ENCODE data around the gene OTULIN.
A peak's percentile ranks its signal among the peaks of the same experiment; 100 is the strongest.

The OTULIN gene

DNA sequence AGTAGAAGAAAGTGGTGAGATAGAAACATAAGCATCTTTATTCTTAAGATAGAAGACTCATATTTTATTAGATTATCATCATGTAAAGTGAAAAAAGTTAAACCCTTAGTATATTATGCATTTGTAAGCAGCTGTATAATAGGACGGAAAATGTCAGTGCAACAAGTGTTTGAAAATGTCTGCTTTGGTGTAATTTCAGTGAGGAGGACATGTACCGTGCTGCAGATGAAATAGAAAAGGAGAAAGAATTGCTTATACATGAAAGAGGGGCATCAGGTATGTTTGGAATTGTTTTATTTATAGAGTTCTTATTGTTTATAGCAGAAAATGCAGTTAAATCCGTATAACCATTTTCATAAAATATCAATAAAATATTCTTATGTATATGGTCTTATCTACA lies 8.9 kb downstream of the OTULIN start:
- H3K36me3 ChIP-seq (ENCODE audit: control insufficient read depth in 2 of 2, insufficient read depth in 1 of 2, low read length in 2 of 2) = peaks cover 10 to 12% of the 10 kb centered on the region in 2 experiments
- no peak overlapping the region for H3K4me3 ChIP-seq (ENCODE audit: low read depth, low read length)
- no peaks in the 10 kb centered on the region for H3K9me3 ChIP-seq (ENCODE audit: control insufficient read depth, insufficient read depth, low read depth, low read length)
- POLR2A ChIA-PET = no interaction called here
- peaks cover 11% of the 10 kb centered on the region for H3K4me1 ChIP-seq (ENCODE audit: control insufficient read depth, insufficient read depth, low read length)
- TF ChIP-seq SCRT2 (tag by site-specific recombination; IDR thresholded peaks at IDR 0.05) = peak; percentile 85
- TF ChIP-seq WT1 (tag by site-specific recombination; IDR thresholded peaks at IDR 0.05) = no peak
- TF ChIP-seq, protein P1, sequence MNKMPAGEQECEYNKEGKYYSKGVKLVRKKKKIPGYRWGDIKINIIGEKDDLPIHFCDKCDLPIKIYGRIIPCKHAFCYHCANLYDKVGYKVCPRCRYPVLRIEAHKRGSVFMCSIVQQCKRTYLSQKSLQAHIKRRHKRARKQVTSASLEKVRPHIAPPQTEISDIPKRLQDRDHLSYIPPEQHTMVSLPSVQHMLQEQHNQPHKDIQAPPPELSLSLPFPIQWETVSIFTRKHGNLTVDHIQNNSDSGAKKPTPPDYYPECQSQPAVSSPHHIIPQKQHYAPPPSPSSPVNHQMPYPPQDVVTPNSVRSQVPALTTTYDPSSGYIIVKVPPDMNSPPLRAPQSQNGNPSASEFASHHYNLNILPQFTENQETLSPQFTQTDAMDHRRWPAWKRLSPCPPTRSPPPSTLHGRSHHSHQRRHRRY (tag by site-specific recombination; IDR thresholded peaks at IDR 0.05) = no peak
- TF ChIP-seq ZNF530 (tag by site-specific recombination; IDR thresholded peaks at IDR 0.05; ENCODE audit: low read depth) = no peak
- no peak for TF ChIP-seq ZNF626 (tag by site-specific recombination; IDR thresholded peaks at IDR 0.05)
- no peak for TF ChIP-seq ZNF16 (tag by site-specific recombination; IDR thresholded peaks at IDR 0.05; ENCODE audit: low read depth)
- TF ChIP-seq SCRT1 (tag by site-specific recombination; IDR thresholded peaks at IDR 0.05; ENCODE audit: borderline replicate concordance) = peak; percentile 69; the same call in 1 of the 2 replicates
- no peak for TF ChIP-seq SP3 (tag by site-specific recombination; IDR thresholded peaks at IDR 0.05)
- no peak for TF ChIP-seq ZXDB (tag by site-specific recombination; IDR thresholded peaks at IDR 0.05)
- no peak for TF ChIP-seq ZNF335 (tag by site-specific recombination; conservative IDR thresholded peaks at IDR 0.05)
- no peak for TF ChIP-seq ZNF658 (tag by site-specific recombination; IDR thresholded peaks at IDR 0.05)
- TF ChIP-seq ZNF341 (tag by site-specific recombination; IDR thresholded peaks at IDR 0.05; ENCODE audit: low read depth) = no peak
- CTCF ChIA-PET = interaction anchor here (0.7 to 1.5 kb wide), 5 partner anchors 9 to 96 kb away, joined by 3 to 8 read pairs (median 5); no protein-coding TSS in a partner anchor
- no peak overlapping the region for H3K27ac ChIP-seq (ENCODE audit: extremely low read depth, low read depth, low read length)

DNA sequence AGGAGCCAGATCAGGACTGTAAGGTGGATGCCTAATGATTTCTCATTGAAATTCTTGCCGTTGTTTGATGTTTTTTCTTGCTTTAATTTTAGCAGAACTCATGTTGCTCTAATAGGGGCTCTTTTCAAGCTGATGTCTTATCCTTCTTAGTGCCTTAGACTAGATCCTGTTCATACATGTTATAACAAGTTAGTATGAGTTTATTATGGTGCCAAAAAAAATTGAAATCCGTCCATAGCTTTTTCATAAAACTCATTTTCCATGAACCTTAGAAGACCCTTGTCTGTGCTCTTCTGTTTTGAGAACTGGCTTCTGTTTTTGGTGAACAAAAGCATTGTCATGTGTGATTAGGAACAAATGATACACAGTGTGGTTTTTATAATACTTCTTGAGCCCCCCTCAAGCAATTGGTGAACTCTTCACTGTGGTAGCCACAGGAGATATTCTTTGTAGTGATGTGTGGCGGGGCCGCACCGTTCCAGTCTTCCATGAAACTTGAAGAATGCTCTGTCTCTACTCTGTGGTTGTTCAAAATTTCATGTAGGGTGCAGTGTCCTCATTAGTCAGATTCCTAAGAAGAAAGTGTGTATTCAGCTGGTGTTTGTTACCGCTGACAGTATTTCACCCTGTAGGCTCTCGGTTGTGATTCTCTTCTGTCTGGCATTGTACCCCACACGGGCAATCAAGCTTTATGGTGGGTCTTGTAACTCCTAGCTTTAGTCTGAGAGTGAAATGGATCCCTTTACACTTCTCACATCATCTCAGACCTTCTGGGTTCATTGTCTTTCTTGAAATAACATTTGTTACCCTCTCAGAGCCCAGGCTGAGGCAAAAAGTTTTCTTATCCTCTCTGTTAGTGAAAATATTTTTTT lies 10.7 kb downstream of the OTULIN start:
- no peak for TF ChIP-seq ZNF843 (tag by site-specific recombination; IDR thresholded peaks at IDR 0.05)
- TF ChIP-seq, protein P2, sequence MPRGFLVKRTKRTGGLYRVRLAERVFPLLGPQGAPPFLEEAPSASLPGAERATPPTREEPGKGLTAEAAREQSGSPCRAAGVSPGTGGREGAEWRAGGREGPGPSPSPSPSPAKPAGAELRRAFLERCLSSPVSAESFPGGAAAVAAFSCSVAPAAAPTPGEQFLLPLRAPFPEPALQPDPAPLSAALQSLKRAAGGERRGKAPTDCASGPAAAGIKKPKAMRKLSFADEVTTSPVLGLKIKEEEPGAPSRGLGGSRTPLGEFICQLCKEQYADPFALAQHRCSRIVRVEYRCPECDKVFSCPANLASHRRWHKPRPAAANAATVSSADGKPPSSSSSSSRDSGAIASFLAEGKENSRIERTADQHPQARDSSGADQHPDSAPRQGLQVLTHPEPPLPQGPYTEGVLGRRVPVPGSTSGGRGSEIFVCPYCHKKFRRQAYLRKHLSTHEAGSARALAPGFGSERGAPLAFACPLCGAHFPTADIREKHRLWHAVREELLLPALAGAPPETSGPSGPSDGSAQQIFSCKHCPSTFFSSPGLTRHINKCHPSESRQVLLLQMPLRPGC (tag by site-specific recombination; IDR thresholded peaks at IDR 0.05) = no peak
- no peak for TF ChIP-seq ZNF114 (tag by site-specific recombination; IDR thresholded peaks at IDR 0.05)
- no peak for TF ChIP-seq ZNF830 (tag by site-specific recombination; IDR thresholded peaks at IDR 0.05; ENCODE audit: low read depth)
- no peak for TF ChIP-seq ZNF560 (tag by site-specific recombination; IDR thresholded peaks at IDR 0.05; ENCODE audit: borderline replicate concordance)
- no peak for TF ChIP-seq ZNF2 (tag by site-specific recombination; IDR thresholded peaks at IDR 0.05)
- TF ChIP-seq ZNF426 (tag by site-specific recombination; IDR thresholded peaks at IDR 0.05) = no peak
- TF ChIP-seq ZFP37 (tag by site-specific recombination; IDR thresholded peaks at IDR 0.05) = no peak
- CTCF ChIA-PET = interaction anchor here (0.7 to 1.6 kb wide), 3 partner anchors 8 to 484 kb away, joined by 3 to 8 read pairs (median 3); no protein-coding TSS in a partner anchor
- Histone ChIP-seq H3K4me3 (ENCODE audit: low read depth, low read length) (no peak overlapping the region), H3K9me3 (ENCODE audit: control insufficient read depth, insufficient read depth, low read depth, low read length) (no peaks in the 10 kb centered on the region), H3K4me1 (ENCODE audit: control insufficient read depth, insufficient read depth, low read length) (peaks cover 11% of the 10 kb centered on the region), H3K27ac (ENCODE audit: extremely low read depth, low read depth, low read length) (no peak overlapping the region), H3K36me3 (ENCODE audit: control insufficient read depth in 2 of 2, insufficient read depth in 1 of 2, low read length in 2 of 2) (peaks cover 20 to 21% of the 10 kb centered on the region in 2 experiments)
- POLR2A ChIA-PET = no interaction called here
